AG04449 (cell line): ENCODE results near the gene FRAT1.

Experiments used
- CTCF ChIA-PET: fragments of 350-600 bp; formaldehyde crosslinking; extraction: SDS; loops from one replicate; lab custom pipeline; 2021; ENCODE audit warnings: antibody characterized with exemption; lab: Yijun Ruan, JAX
- POLR2A ChIA-PET: fragments of 400-600, 350-600 bp; formaldehyde crosslinking; extraction: SDS; loops from one replicate; lab custom pipeline; 2020; ENCODE audit warnings: antibody characterized with exemption, inconsistent platforms; lab: Yijun Ruan, JAX
- DNase-seq: peaks from one replicate; pipeline ENCODE4 v3.0.0-alpha.2; 2010; ENCODE audit warnings: low read depth, low spot score
- H3K4me3 ChIP-seq: 2 replicates; pipeline ENCODE4 v1.5.1; 2011; ENCODE audit warnings: low read depth, mild to moderate bottlenecking, control low read depth, low read length
- CTCF ChIP-seq: IDR thresholded peaks from one replicate; pipeline ENCODE4 v1.5.1; 2011; ENCODE audit warnings: mild to moderate bottlenecking, moderate library complexity, low read length, control low read depth, inconsistent platforms; ENCODE audit not compliant: insufficient read depth; ENCODE audit errors: missing control alignments

FRAT1 gene

GRCh38 chr10:97318772-97319651 lies at the start of gene FRAT1:
FRAT1 (plus strand) TSS chr10:97319271; CDS start chr10:97319454, 183 bp downstream.
- peak within 1 kb of the TSS; percentile 88 for H3K4me3 ChIP-seq
- no peak for DNase-seq
- ChIA-PET POLR2A (interaction anchor here (1.3 kb wide), 1 partner anchor 14 kb away, joined by 8 read pairs; no protein-coding TSS in a partner anchor), CTCF (interaction anchor here (0.9 to 4.5 kb wide), 5 partner anchors 10 to 109 kb away, joined by 3 to 32 read pairs (median 3); partner anchors contain the start of gene FRAT2)
- no peak for TF ChIP-seq CTCF

GRCh38 chr10:97270523-97271154 lies 48.4 kb upstream of the FRAT1 start:
- ChIA-PET CTCF (interaction anchor here (0.8 to 8.7 kb wide), 6 partner anchors 8 to 60 kb away, joined by 3 to 91 read pairs (median 4); no protein-coding TSS in a partner anchor), POLR2A (no interaction called here)
- no peak for TF ChIP-seq CTCF
- H3K4me3 ChIP-seq: no peak overlapping the region
- DNase-seq: no peak

- no peak for DNase-seq
- POLR2A ChIA-PET: interaction anchor here (0.7 kb wide), 1 partner anchor 60 kb away, joined by 3 read pairs; no protein-coding TSS in a partner anchor
- CTCF ChIA-PET: interaction anchor here (0.9 to 2.2 kb wide), 5 partner anchors 12 to 86 kb away, joined by 3 to 9 read pairs (median 3); partner anchors contain the start of gene ARHGAP19
- TF ChIP-seq CTCF: no peak
- H3K4me3 ChIP-seq: no peak overlapping the region
These were observed 45.4 kb upstream of the FRAT1 start for GRCh38 chr10:97273700-97274099.

GRCh38 chr10:97274828-97275227 lies 44.2 kb upstream of the FRAT1 start:
- CTCF ChIA-PET: interaction anchor here (0.8 to 2.2 kb wide), 8 partner anchors 8 to 84 kb away, joined by 3 to 9 read pairs (median 4); partner anchors contain the start of gene ARHGAP19
- POLR2A ChIA-PET: no interaction called here
- no peak for DNase-seq
- no peak for TF ChIP-seq CTCF
- H3K4me3 ChIP-seq: no peak overlapping the region

GRCh38 chr10:97277551-97277950 lies 41.5 kb upstream of the FRAT1 start:
- ChIA-PET POLR2A (no interaction called here), CTCF (interaction anchor here (0.6 to 3.6 kb wide), 21 partner anchors 11 to 240 kb away, joined by 3 to 91 read pairs (median 6); partner anchors contain the start of genes ARHGAP19, FRAT1 and FRAT2)
- TF ChIP-seq CTCF: no peak

More at GRCh38 chr10:97277551-97277950, 41.5 kb upstream of the FRAT1 start:
- no peak overlapping the region for H3K4me3 ChIP-seq
- DNase-seq: no peak
